Type B pancreatic cell (in vitro differentiated cells): ENCODE measurements around the gene CARD8. TPM values are rescaled to one million over a fixed set of nuclear protein-coding genes. Genes with fewer than 3 reads are reported as not detected.

Source experiments
- DNase-seq: peaks from one replicate; pipeline ENCODE4 v3.0.0; 2021; ENCODE audit warnings: mixed read lengths; ENCODE audit not compliant: unreplicated experiment; ENCODE audit errors: extremely low spot score
- H3K27ac Mint-ChIP-seq: 2 replicates; pipeline ENCODE4 v1.8.0; 2021; ENCODE audit warnings: mild to moderate bottlenecking, mixed read lengths
- H3K27me3 Mint-ChIP-seq: 2 replicates; pipeline ENCODE4 v1.8.0; 2021; ENCODE audit warnings: mixed read lengths
- H3K36me3 Mint-ChIP-seq: 2 replicates; pipeline ENCODE4 v1.8.0; 2021; ENCODE audit warnings: mixed read lengths
- H3K4me1 Mint-ChIP-seq: one replicate; pipeline ENCODE4 v1.8.0; 2021; ENCODE audit warnings: mixed read lengths; ENCODE audit not compliant: unreplicated experiment
- H3K4me3 Mint-ChIP-seq: 2 replicates; pipeline ENCODE4 v1.8.0; 2021; ENCODE audit warnings: mild to moderate bottlenecking, mixed read lengths
- H3K9me3 Mint-ChIP-seq: 2 replicates; pipeline ENCODE4 v1.8.0; 2021; ENCODE audit warnings: mixed read lengths
- CTCF ChIP-seq: fragments of 200-600 bp; sonication (generic); conservative IDR thresholded peaks from 2 replicates; pipeline ENCODE4 v1.5.0; 2021; ENCODE audit warnings: antibody characterized with exemption, mild to moderate bottlenecking
- total RNA-seq: library from RNA; stranded (reverse); gene quantifications from 2 replicates; pipeline ENCODE4 v1.2.1, GENCODE V29; 2021; ENCODE audit warnings: low replicate concordance

The CARD8 gene
- total RNA-seq, 1 donor from 2014 or later = 50.4 TPM

GRCh38 chr19:48203222-48203793 is 52.4 kb downstream of the CARD8 start:
- H3K36me3 Mint-ChIP-seq = no peaks in the 10 kb centered on the region
- no peaks in the 10 kb centered on the region for H3K9me3 Mint-ChIP-seq
- H3K4me3 Mint-ChIP-seq = no peak overlapping the region
- H3K4me1 Mint-ChIP-seq = no peaks in the 10 kb centered on the region
- no peak for DNase-seq
- H3K27ac Mint-ChIP-seq = no peak overlapping the region
- H3K27me3 Mint-ChIP-seq = no peaks in the 10 kb centered on the region
- TF ChIP-seq CTCF = no peak

GRCh38 chr19:48196933-48197665 is 58.6 kb downstream of the CARD8 start:
- Mint-ChIP-seq H3K9me3 (no peaks in the 10 kb centered on the region), H3K27me3 (no peaks in the 10 kb centered on the region), H3K4me3 (no peak overlapping the region), H3K27ac (peak overlapping the region; percentile 23), H3K36me3 (peaks cover 4% of the 10 kb centered on the region), H3K4me1 (peaks cover 6% of the 10 kb centered on the region)
- no peak for TF ChIP-seq CTCF
- DNase-seq = no peak

GRCh38 chr19:48196321-48196763 is 59.4 kb downstream of the CARD8 start:
- H3K4me1 Mint-ChIP-seq = peaks cover 6% of the 10 kb centered on the region

GRCh38 chr19:48194844-48195830 is 60.6 kb downstream of the CARD8 start:
- TF ChIP-seq CTCF = no peak

More at GRCh38 chr19:48196321-48196763, 59.4 kb downstream of the CARD8 start:
- TF ChIP-seq CTCF = no peak
- peaks cover 4% of the 10 kb centered on the region for H3K36me3 Mint-ChIP-seq
- H3K27ac Mint-ChIP-seq = no peak overlapping the region
- no peaks in the 10 kb centered on the region for H3K9me3 Mint-ChIP-seq
- no peak for DNase-seq
- H3K27me3 Mint-ChIP-seq = no peaks in the 10 kb centered on the region
- H3K4me3 Mint-ChIP-seq = no peak overlapping the region

GRCh38 chr19:48194041-48194843 is 61.5 kb downstream of the CARD8 start:
- peak; percentile 74 for TF ChIP-seq CTCF
- Mint-ChIP-seq H3K9me3 (no peaks in the 10 kb centered on the region), H3K27me3 (no peaks in the 10 kb centered on the region), H3K36me3 (peaks cover 13% of the 10 kb centered on the region), H3K27ac (no peak overlapping the region), H3K4me3 (no peak overlapping the region), H3K4me1 (peaks cover 15% of the 10 kb centered on the region)
- no peak for DNase-seq

More at GRCh38 chr19:48194844-48195830, 60.6 kb downstream of the CARD8 start:
- Mint-ChIP-seq H3K4me1 (peaks cover 14% of the 10 kb centered on the region), H3K4me3 (no peak overlapping the region), H3K27me3 (no peaks in the 10 kb centered on the region), H3K27ac (no peak overlapping the region), H3K36me3 (peaks cover 8% of the 10 kb centered on the region), H3K9me3 (no peaks in the 10 kb centered on the region)
- no peak for DNase-seq
